HG03342 (cell line): ENCODE data around the gene EDAR.

Experiments
- ATAC-seq: cut with Tn5 transposase; IDR thresholded peaks from one replicate; pipeline ENCODE4 v1.9.1; 2021; ENCODE audit warnings: mild to moderate bottlenecking, moderate library complexity; ENCODE audit not compliant: unreplicated experiment

The EDAR gene

DNA sequence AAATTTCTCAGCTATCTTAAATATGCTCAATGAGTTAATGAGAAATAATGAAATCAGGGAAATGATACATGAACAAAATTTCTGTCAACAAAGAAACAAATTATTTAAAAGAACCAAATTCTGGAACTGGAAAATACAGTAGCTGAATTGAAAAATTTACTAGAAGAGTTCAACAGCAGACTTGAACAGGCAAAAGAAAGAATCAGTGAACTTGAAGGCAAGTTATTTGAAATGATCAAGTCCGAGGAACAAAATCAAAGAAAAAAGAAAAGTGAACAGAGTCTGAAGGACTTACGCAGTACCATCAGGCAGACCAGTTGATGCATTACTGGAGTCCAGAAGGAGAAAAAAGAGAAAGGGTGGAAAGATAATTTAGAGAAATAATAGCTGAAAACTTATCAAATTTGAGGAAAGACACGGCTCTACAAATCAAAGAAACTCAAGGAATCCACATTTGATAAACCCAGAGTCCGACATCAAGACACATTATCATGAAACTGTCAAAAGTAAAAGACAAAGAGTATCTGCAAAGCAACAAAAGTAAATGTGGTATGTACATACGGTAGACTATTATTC lies 118.9 kb downstream of the EDAR start:
- no peak for ATAC-seq

DNA sequence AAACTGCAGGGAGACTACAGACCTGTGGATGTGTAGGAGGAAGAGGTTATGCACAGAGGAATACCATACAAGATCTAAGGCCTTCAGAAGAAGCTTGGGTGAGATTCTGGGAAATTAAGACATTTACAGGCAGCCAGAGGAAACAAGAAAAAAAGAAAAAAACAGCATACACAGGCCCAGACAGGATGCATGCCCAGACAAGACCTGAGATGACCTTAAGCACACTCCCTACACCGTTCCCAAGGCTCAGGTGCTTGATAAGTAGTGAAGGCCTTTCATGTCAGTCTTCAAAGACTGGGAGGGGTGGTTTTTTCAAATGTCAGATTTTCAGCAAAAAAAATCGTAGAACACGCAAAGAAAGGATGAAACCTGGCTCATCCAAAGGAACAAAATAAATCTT lies 119.5 kb downstream of the EDAR start:
- no peak for ATAC-seq

DNA sequence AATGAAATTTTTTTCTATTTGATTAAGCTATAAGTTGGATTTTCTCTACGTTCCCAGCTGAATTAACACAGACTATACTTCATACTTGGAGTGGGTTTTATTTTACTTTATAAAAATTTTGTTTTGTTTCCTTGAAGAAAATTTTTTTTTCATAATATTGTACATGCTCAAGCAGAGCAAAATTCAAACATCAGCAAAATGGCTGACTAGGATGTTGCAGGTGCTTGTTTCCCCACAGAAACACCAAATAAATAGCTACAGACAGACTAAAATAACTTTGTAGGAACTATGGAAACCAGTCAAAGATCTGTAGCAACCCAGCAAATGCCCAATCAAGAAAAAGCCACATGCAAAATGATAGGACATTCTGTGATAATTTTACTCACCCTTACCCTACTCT lies 120.1 kb downstream of the EDAR start:
- no peak for ATAC-seq

DNA sequence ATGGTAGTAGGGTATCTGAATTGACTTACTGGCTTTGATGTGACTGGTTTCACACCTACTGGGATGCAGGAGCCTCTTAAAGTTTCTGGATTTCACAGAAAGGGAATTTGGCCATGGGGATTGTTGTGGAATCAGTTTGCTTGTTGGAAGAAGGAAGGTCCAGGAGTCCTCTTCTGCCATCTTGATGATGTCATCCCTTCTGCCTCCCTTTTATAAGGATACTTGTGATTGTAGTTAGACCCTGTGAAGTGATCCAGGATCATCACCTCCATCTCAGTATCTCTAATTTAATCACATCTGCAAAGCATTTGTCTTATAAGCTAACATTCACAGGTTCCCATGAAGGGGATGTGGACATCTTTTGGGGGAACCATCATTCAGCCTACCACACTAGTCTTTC lies 123.0 kb downstream of the EDAR start:
- no peak for ATAC-seq

DNA sequence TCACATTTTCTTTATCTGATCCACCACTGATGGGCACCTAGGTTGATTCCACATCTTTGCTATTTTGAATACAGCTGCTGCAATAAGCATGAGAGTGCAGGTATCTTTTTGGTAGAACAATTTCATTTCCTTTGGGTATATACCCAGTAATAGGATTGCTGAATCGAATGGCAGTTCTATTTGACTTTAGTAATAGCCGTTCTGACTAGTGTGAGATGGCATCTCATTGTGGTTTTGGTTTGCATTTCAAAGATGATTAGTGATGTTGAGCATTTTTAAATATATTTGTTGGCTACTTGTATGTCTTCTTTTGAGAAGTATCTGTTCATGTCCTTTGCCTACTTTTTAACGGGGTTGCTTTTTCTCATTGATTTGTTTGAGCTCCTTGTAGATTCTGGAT lies 130.1 kb downstream of the EDAR start:
- no peak for ATAC-seq

DNA sequence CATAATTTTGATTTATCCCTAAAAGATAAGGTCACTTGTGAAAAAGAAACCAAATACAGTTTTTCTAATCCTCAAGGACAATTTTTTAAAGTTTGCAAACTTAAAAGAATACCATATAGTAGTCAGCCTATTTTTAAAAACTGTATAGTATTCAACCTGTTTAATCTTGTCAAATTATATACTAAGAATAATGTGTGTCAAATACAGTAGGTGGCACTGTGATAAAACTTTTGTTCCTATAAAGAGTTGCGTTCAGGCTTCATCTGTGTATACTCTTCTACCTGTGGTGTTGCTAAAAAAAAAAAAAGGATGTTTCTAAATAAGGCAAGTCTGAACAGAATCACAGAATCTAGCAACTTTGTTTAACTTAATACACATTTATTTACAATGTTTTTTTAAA lies 133.8 kb downstream of the EDAR start:
- ATAC-seq, result no peak

DNA sequence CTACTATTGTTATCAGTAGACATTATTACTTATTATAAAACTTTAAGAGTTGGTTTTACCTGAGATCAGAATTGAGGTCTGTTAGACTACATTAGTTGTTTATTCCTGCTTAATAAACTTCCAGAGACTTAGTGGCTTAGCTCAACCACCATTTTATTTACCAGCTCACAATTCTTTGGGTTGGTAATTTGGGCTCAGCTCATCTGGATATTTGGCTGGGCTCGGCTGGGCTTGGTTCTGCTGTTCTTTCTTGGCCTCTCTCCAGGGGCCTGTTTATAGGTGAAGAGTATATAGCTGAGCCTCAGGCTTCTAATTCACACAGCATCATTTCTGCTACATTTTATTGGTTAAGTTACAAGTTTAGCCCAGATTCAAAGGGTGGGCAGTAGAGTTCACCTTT lies 134.5 kb downstream of the EDAR start:
- ATAC-seq, result no peak

DNA sequence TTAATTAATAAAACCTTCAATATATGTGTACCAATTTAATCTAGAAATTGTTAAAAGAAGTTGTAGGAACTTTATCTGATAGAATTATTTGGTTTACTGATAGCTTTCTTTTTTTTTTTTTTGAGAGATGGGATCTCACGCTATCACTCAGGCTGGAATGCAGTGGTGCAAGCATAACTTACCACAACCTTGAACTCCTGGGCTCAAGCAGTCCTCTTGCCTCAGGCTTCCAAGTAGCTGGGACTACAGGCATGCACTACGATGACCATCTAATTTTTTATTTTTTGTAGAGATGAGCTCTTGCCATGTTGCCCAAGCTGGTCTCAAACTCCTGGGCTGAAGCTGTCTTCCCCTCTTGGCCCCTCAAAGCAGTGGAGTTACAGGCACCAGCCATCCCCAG lies 135.6 kb downstream of the EDAR start:
- no peak for ATAC-seq

DNA sequence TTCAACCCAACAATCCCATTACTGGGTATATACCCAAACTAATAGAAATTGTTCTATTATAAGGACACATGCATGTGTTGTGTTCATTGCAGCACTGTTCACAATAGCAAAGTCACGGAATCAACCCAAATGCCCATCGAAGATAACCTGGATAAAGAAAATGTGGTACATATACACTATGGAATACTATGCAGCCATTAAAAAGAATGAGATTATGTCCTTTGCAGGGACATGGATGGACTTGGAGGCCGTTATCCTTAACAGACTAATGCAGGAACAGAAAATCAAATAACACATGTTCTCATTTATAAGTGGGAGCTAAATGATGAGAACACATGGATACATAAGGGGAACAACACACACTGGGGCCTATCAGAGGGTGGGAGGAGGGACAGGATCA lies 136.6 kb downstream of the EDAR start:
- ATAC-seq, result no peak

DNA sequence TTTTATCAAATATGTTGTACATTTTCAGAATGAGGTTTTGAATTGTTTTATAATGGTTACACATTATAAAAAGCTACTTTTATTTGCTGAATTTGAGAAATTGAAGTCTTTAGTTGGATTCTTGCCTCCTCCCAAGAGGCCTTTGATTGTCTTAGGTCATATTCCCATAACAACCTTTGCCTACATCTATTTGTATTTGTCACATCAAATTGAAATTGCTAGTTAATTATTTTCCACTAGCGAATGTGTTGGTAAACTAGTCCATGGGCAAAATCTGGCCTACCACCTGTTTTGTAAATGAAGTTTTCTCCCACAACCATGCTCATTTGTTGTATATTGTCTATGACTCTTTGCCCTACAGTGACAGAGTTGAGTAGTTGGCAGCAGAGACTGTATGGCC lies 142.0 kb downstream of the EDAR start:
- no peak for ATAC-seq

DNA sequence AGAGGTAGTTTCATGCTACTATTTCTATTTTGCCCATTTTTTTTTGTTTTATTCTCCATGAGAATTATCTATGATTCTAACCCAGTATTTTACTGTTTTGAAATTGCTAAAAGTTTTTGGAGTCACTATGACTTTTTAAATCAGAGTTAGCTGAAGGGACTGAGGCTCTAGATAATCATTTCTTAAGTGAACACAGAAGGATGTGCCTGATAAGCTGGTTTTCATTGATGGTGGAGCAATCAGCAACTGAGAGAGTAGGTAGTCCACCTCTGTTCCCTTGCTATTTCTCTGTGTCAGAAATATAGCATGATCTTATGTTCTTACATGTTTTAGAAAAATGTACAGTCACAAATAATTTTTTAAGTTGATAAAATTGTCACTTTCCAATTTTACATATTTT lies 143.1 kb downstream of the EDAR start:
- no peak for ATAC-seq
